HepG2 (cell line): ENCODE results near the gene PLEKHB1. TPM values are rescaled to one million over a fixed set of nuclear protein-coding genes. Genes with fewer than 3 reads are reported as not detected.

Source experiments
- ATAC-seq: fragments of 200-7000 bp; cut with Tn5 transposase; 3 replicates; pipeline ENCODE4 v1.9.1; 2020; ENCODE audit warnings: mild to moderate bottlenecking, moderate library complexity
- BruUV-seq: library from RNA; stranded (reverse); fragments of 400-500 nt; replicated peaks from 2 replicates; lab custom pipeline; 2021; lab: Mats Ljungman, UMichigan
- CTCF ChIA-PET: fragments of 300-600 bp; formaldehyde crosslinking; extraction: SDS; loops from one replicate; lab custom pipeline; 2021; ENCODE audit warnings: low total read pairs, inconsistent platforms, low intra/inter-chr PET ratio; lab: Yijun Ruan, JAX
- POLR2A ChIA-PET: fragments of 350-600 bp; sonication (Branson Sonifier 250); formaldehyde crosslinking; loops from one replicate; lab custom pipeline; 2020; ENCODE audit warnings: antibody characterized with exemption, inconsistent platforms; lab: Yijun Ruan, JAX
- DNase-seq: peaks from one replicate; pipeline ENCODE4 v3.0.0-alpha.2; 2015; ENCODE audit warnings: low spot score
- FAIRE-seq: peaks from 3 replicates; lab custom pipeline; 2011; peaks lifted over from hg19 to GRCh38; lab: Jason Lieb, UNC
- H2AFZ ChIP-seq: one replicate; pipeline ENCODE4 v1.6.1; 2011; ENCODE audit warnings: low read length, inconsistent platforms
- H3K27ac ChIP-seq: fragments of 300-600 bp; 3 replicates; pipeline ENCODE4 v1.8.0; 2011; ENCODE audit warnings: mixed run types, mild to moderate bottlenecking, mixed read lengths, low read length, inconsistent platforms; ENCODE audit not compliant: insufficient read depth; ENCODE audit errors: extremely low read length
- H3K27me3 ChIP-seq, 2 experiments: fragments of 200-600 bp in 1 of 2; 2 replicates in 1 of 2; 3 replicates in 1 of 2; pipeline versions ENCODE4 v1.6.0 to v1.8.0; 2011; ENCODE audit warnings: low read length in 2 of 2, mild to moderate bottlenecking in 2 of 2, moderate library complexity in 2 of 2, inconsistent platforms in 1 of 2; ENCODE audit not compliant: insufficient read depth in 2 of 2, control insufficient read depth in 1 of 2
- H3K36me3 ChIP-seq, 2 experiments: fragments of 200-600 bp in 1 of 2; replicated peaks in 1 of 2; 2 replicates in 1 of 2; 3 replicates in 1 of 2; pipeline versions ENCODE4 v1.5.1 to v1.8.0; 2011; ENCODE audit warnings: low read length in 2 of 2, inconsistent platforms in 1 of 2; ENCODE audit not compliant: insufficient read depth in 2 of 2, control insufficient read depth in 1 of 2
- H3K4me1 ChIP-seq: 2 replicates; pipeline ENCODE4 v1.5.1; 2012; ENCODE audit warnings: low read length, inconsistent platforms; ENCODE audit not compliant: insufficient read depth
- H3K4me2 ChIP-seq: 2 replicates; pipeline ENCODE4 v1.6.0; 2011; ENCODE audit warnings: low read depth, low read length, inconsistent platforms
- H3K4me3 ChIP-seq, 3 experiments: fragments of 200-600 bp in 1 of 3; sonication (generic), shearing (Covaris generic) in 1 of 3; replicated peaks in 1 of 3; 2 replicates each; pipeline ENCODE4 v1.5.1; 2011 to 2016; ENCODE audit warnings: low read length in 3 of 3, inconsistent platforms in 2 of 3, low read depth in 2 of 3, mild to moderate bottlenecking in 2 of 3, control low read depth in 1 of 3, mixed read lengths in 1 of 3; ENCODE audit not compliant: insufficient read depth in 1 of 3
- H3K79me2 ChIP-seq: one replicate; pipeline ENCODE4 v1.6.1; 2011; ENCODE audit warnings: low read length, inconsistent platforms; ENCODE audit not compliant: insufficient read depth
- H3K9ac ChIP-seq: 2 replicates; pipeline ENCODE4 v1.6.0; 2011; ENCODE audit warnings: mild to moderate bottlenecking, low read depth, low read length, inconsistent platforms; ENCODE audit not compliant: insufficient read depth
- H3K9me3 ChIP-seq: 2 replicates; pipeline ENCODE4 v1.5.1; 2012; ENCODE audit warnings: mild to moderate bottlenecking, low read length
- H4K20me1 ChIP-seq: 2 replicates; pipeline ENCODE4 v1.6.0; 2011; ENCODE audit warnings: inconsistent platforms, mild to moderate bottlenecking, low read length, moderate library complexity; ENCODE audit not compliant: insufficient read depth
- ATF7 ChIP-seq, 2 experiments: fragments of 450-650 bp in 1 of 2; sonication (generic) in 1 of 2; formaldehyde crosslinking in 1 of 2; IDR thresholded peaks; 2 replicates each; pipeline versions ENCODE4 v1.4.0 to v1.6.1; 2016 to 2020; ENCODE audit warnings: antibody characterized with exemption in 1 of 2, mild to moderate bottlenecking in 1 of 2, missing genetic modification reagents in 1 of 2
- PLSCR1 ChIP-seq: sonication (generic); formaldehyde crosslinking; IDR thresholded peaks from 2 replicates; pipeline ENCODE4 v1.5.0; 2020; ENCODE audit warnings: missing genetic modification reagents, mild to moderate bottlenecking, borderline replicate concordance
- TRAFD1 ChIP-seq: sonication (generic); formaldehyde crosslinking; IDR thresholded peaks from 2 replicates; pipeline ENCODE4 v1.5.1; 2020; ENCODE audit warnings: missing genetic modification reagents, mild to moderate bottlenecking, borderline replicate concordance
- ZC3H4 ChIP-seq: sonication (generic); formaldehyde crosslinking; IDR thresholded peaks from 2 replicates; pipeline ENCODE4 v1.4.0; 2020; ENCODE audit warnings: missing genetic modification reagents, borderline replicate concordance
- ZNF232 ChIP-seq: sonication (generic); formaldehyde crosslinking; IDR thresholded peaks from 2 replicates; pipeline ENCODE4 v1.4.0; 2020; ENCODE audit warnings: missing genetic modification reagents, borderline replicate concordance
- ZNF3 ChIP-seq: IDR thresholded peaks from 2 replicates; pipeline ENCODE4 v1.7.0; 2017; ENCODE audit warnings: inconsistent platforms
- ZNF674 ChIP-seq: sonication (generic); formaldehyde crosslinking; IDR thresholded peaks from 2 replicates; pipeline ENCODE4 v1.5.0; 2020; ENCODE audit warnings: low read depth, mild to moderate bottlenecking, missing genetic modification reagents
- ZNF687 ChIP-seq: sonication (generic); formaldehyde crosslinking; IDR thresholded peaks from 2 replicates; pipeline ENCODE4 v1.5.1; 2020; ENCODE audit warnings: mild to moderate bottlenecking, missing genetic modification reagents, moderate library complexity
- WGBS: methylation state at CpG from one replicate; pipeline ENCODE4 v1.1.6; 2017; ENCODE audit warnings: low lambda C conversion rate; 5-methylcytosine and 5-hydroxymethylcytosine counted together
- in situ Hi-C: cut with HindIII; loops from 2 replicates; pipeline ENCODE4 v1.10.0; 2017; ENCODE audit warnings: low pct_unique_long_range_greater_than_20kb; ENCODE audit not compliant: extremely low pct_ligation_motif_present
- intact Hi-C: fragments of 100-400 bp; cut with micrococcal nuclease; formaldehyde crosslinking; loops from one replicate; pipeline ENCODE4 v1.10.0; 2022; ENCODE audit not compliant: unreplicated experiment
- polyA plus RNA-seq, 8 experiments: library from polyadenylated mRNA; depleted of rRNA in 3 of 8; stranded (reverse) in 7 of 8; unstranded in 1 of 8; fragments of >200 nt; fragmentation: Illumina TruSeq in 4 of 8; extraction: Trizol in 4 of 8; gene quantifications; 2 replicates each; pipeline versions ENCODE4 v1.2.1 to v1.2.3, GENCODE V29; 2011 to 2016; ENCODE audit warnings: low read depth in 4 of 8, missing spikeins in 1 of 8, mixed read lengths in 1 of 8; ENCODE audit not compliant: insufficient read depth in 1 of 8
- total RNA-seq, 5 experiments: library from RNA; depleted of rRNA; stranded (reverse); fragments of >200 nt; fragmentation: Illumina TruSeq; extraction: Trizol; gene quantifications; 2 replicates each; pipeline ENCODE4 v1.2.3, GENCODE V29; 2016; ENCODE audit warnings: low read depth in 1 of 5

Gene PLEKHB1
- total and polyA plus RNA-seq, 2 of the 13 experiments (the other 11 are each of a cell fraction or from before 2014, with no cell fraction given) = 68.0 to 99.3 TPM

GRCh38 chr11:73680687-73681086, 34.3 kb downstream of the PLEKHB1 start:
- intact Hi-C loops = no loop called here
- FAIRE-seq (no peak), DNase-seq (no peak), ATAC-seq (no peak)
- Histone ChIP-seq H3K4me2 (no peak overlapping the region), H3K27ac (no peak overlapping the region), H3K36me3 (peaks cover 0 to 28% of the 10 kb centered on the region in 2 experiments; a peak in 4 of 5 replicates), H4K20me1 (no peaks in the 10 kb centered on the region), H2AFZ (no peak overlapping the region), H3K79me2 (no peaks in the 10 kb centered on the region), H3K9me3 (no peaks in the 10 kb centered on the region), H3K4me3 (no peak overlapping the region), H3K9ac (no peak overlapping the region), H3K4me1 (no peaks in the 10 kb centered on the region), H3K27me3 (no peaks in the 10 kb centered on the region)
- ChIA-PET CTCF (no interaction called here), POLR2A (no interaction called here)
- in situ Hi-C loops = no loop called here
- 91% methylated on average over 2 of the region's 2 CpGs for WGBS
- no peak for TF ChIP-seq ZNF232 (CRISPR knock-in tag)
- no peak for TF ChIP-seq ZNF674
- no peak for TF ChIP-seq PLSCR1 (CRISPR knock-in tag)
- TF ChIP-seq ZNF687 (CRISPR knock-in tag) = no peak
- TF ChIP-seq ZNF3 (CRISPR knock-in tag) = no peak
- TF ChIP-seq TRAFD1 (CRISPR knock-in tag) = no peak
- no peak for TF ChIP-seq ATF7 (IDR thresholded peaks at IDR 0.05)
- no peak for TF ChIP-seq ATF7 (CRISPR knock-in tag; IDR thresholded peaks at IDR 0.05)
- TF ChIP-seq ZC3H4 (CRISPR knock-in tag) = no peak
- BruUV-seq = no TSS peak
